Transverse colon (tissue), 4 donors: ENCODE results near the gene KLHDC10. TPM values are rescaled to one million over a fixed set of nuclear protein-coding genes. Genes with fewer than 3 reads are reported as not detected.
"Not testable (repeated sequence)": the region's sequence is repeated elsewhere in the genome, so short reads cannot be mapped to it uniquely, and the experiment has no call there.

Source experiments
- DNase-seq: peaks from one replicate; pipeline ENCODE4 v3.0.0-alpha.2; 2019
- H3K27ac ChIP-seq, 4 donors: fragments of 200-600 bp; sonication (generic); 2 replicates each; pipeline ENCODE4 v1.5.1; 2016 to 2018; ENCODE audit warnings: inconsistent platforms in 4 of 4
- H3K27me3 ChIP-seq: fragments of 200-600 bp; sonication (generic); 2 replicates; pipeline ENCODE4 v1.5.1; 2017; ENCODE audit warnings: inconsistent platforms
- H3K36me3 ChIP-seq, 4 donors: fragments of 200-600 bp; sonication (generic); 2 replicates each; pipeline ENCODE4 v1.5.1; 2017 to 2019; ENCODE audit warnings: inconsistent platforms in 4 of 4
- H3K4me1 ChIP-seq, 4 donors: fragments of 200-600 bp; sonication (generic); 2 replicates each; pipeline ENCODE4 v1.5.1; 2017 to 2020; ENCODE audit warnings: inconsistent platforms in 4 of 4
- H3K4me3 ChIP-seq, 4 donors: fragments of 200-600 bp; sonication (generic); 1 replicate in 1 of 4; 2 replicates in 3 of 4; pipeline versions ENCODE4 v1.5.1 to v1.6.1; 2017 to 2019; ENCODE audit warnings: inconsistent platforms in 4 of 4
- H3K9me3 ChIP-seq, 2 donors: fragments of 200-600 bp; sonication (generic); 2 replicates each; pipeline ENCODE4 v1.5.1; 2017 to 2019; ENCODE audit warnings: inconsistent platforms in 2 of 2
- CTCF ChIP-seq, 5 experiments: fragments of 200-600 bp in 3 of 5; fragments of 450-650 bp in 2 of 5; sonication (generic) in 3 of 5; IDR thresholded peaks; 1 replicate in 2 of 5; 2 replicates in 3 of 5; pipeline ENCODE4 v1.5.1; 2016 to 2017; ENCODE audit warnings: antibody characterized with exemption in 5 of 5, inconsistent platforms in 3 of 5, mild to moderate bottlenecking in 2 of 5, moderate library complexity in 1 of 5
- EP300 ChIP-seq: sonication (generic); formaldehyde crosslinking; IDR thresholded peaks from one replicate; pipeline ENCODE4 v1.6.1; 2017; ENCODE audit warnings: antibody characterized with exemption, low read depth
- POLR2A ChIP-seq: fragments of 450-650 bp; IDR thresholded peaks from one replicate; pipeline ENCODE4 v1.6.1; 2016; ENCODE audit warnings: antibody characterized with exemption, mild to moderate bottlenecking, moderate library complexity
- POLR2AphosphoS5 ChIP-seq, 3 donors: sonication (generic); formaldehyde crosslinking; IDR thresholded peaks; one replicate each; pipeline ENCODE4 v1.6.1; 2016; ENCODE audit warnings: antibody characterized with exemption in 3 of 3
- WGBS, 2 donors: methylation state at CpG; one replicate each; pipeline ENCODE4 v1.1.5; 2018; ENCODE audit warnings: low coverage in 1 of 2; 5-methylcytosine and 5-hydroxymethylcytosine counted together
- in situ Hi-C, 4 donors: fragments of 200-750 bp; cut with MboI; loops; one replicate each; pipeline versions ENCODE4 v1.15.0 to v1.15.1; 2017; ENCODE audit warnings: low sequenced_read_pairs in 3 of 4, low pct_ligation_motif_present in 1 of 4, low pct_unique_long_range_greater_than_20kb in 1 of 4
- intact Hi-C: fragments of 100-400 bp; cut with DNase I; formaldehyde crosslinking; loops from one replicate; pipeline ENCODE4 v1.15.1; 2023; ENCODE audit warnings: low total_unique reads
- small RNA-seq, 4 donors: library from RNA; depleted of rRNA; stranded (forward); fragments of <200 nt; gene quantifications; one replicate each; pipeline ENCODE3, GENCODE V24; 2016
- total RNA-seq, 4 donors: library from RNA; depleted of rRNA; stranded (reverse); fragments of >200 nt; gene quantifications; one replicate each; pipeline ENCODE4 v1.1.0, GENCODE V29; 2016

KLHDC10 gene
- total RNA-seq, 4 donors from 2014 or later = 9.4 to 23.5 (median 15.6) TPM

GRCh38 chr7:130182990-130183389, 112.7 kb downstream of the KLHDC10 start:
- H3K27me3 ChIP-seq = no peaks in the 10 kb centered on the region
- peaks cover 0 to 64% (median 28%) of the 10 kb centered on the region in 4 donors for H3K36me3 ChIP-seq
- WGBS, 2 donors = 55 to 57% methylated on average over 2 of the region's 2 CpGs
- H3K4me3 ChIP-seq = no peak overlapping the region
- no peaks in the 10 kb centered on the region for H3K9me3 ChIP-seq
- intact Hi-C loops (no loop called here), in situ Hi-C loops (no loop called here)
- DNase-seq = no peak
- TF ChIP-seq POLR2AphosphoS5 (IDR thresholded peaks at IDR 0.05) (no peak), CTCF (IDR thresholded peaks at IDR 0.05) (no peak), POLR2A (no peak), EP300 (no peak)
- H3K4me1 ChIP-seq = peaks cover 0 to 3% (median 0%) of the 10 kb centered on the region in 4 donors
- H3K27ac ChIP-seq = no peak overlapping the region

- H3K36me3 ChIP-seq = peaks cover 0 to 51% (median 22%) of the 10 kb centered on the region in 4 donors
- H3K9me3 ChIP-seq, H3K27ac ChIP-seq, DNase-seq, in situ Hi-C loops, H3K27me3 ChIP-seq, intact Hi-C loops, H3K4me1 ChIP-seq, H3K4me3 ChIP-seq: not testable (repeated sequence)
- 75 to 97% methylated on average over 5 of the region's 5 CpGs for WGBS, 2 donors
These were observed 114.0 kb downstream of the KLHDC10 start for GRCh38 chr7:130184349-130184748.

Small RNA genes lying within 50 kb of the gene (small RNA-seq; reads per million reads assigned to genes)
- gene RNA5SP245 = 0 reads per million in 4 donors

Other genes with a start within 250 kb of the KLHDC10 start
- 100 to 1,000 TPM in 1 of 4 donors, 10 to 100 TPM in 3; 31.0 to 131 (median 53.3) TPM for gene UBE2H, start 117.6 kb upstream of the KLHDC10 start, total RNA-seq
- 10 to 100 TPM in 2 of 4 donors, 1 to 10 TPM in 2; 4.0 to 24.3 (median 8.7) TPM for gene ZC3HC1, start 19.2 kb upstream of the KLHDC10 start, total RNA-seq
- 10 to 100 TPM in 3 of 4 donors, 1 to 10 TPM in 1; 8.6 to 57.5 (median 17.8) TPM for gene TMEM209, start 134.9 kb downstream of the KLHDC10 start, total RNA-seq
- gene SSMEM1, start 137.3 kb downstream of the KLHDC10 start, total RNA-seq = not detected
- 1 to 10 TPM in 1 of 4 donors, under 1 TPM in 1, not detected in 2; 0.48 to 1.6 TPM for gene CPA2, start 196.3 kb downstream of the KLHDC10 start, total RNA-seq
- gene CPA4, start 222.6 kb downstream of the KLHDC10 start, total RNA-seq = not detected